NT2/D1 (cell line): ENCODE results near the gene ABL1.

Experiments used
- DNase-seq: peaks from one replicate; pipeline ENCODE4 v3.0.0-alpha.2; 2011; ENCODE audit warnings: low read depth, low spot score
- H3K27me3 ChIP-seq: 2 replicates; pipeline ENCODE4 v1.6.0; 2011; ENCODE audit warnings: mild to moderate bottlenecking; ENCODE audit not compliant: insufficient read length, insufficient read depth
- H3K36me3 ChIP-seq: 2 replicates; pipeline ENCODE4 v1.6.1; 2011; ENCODE audit warnings: mild to moderate bottlenecking, low read length, mixed read lengths; ENCODE audit not compliant: insufficient read depth, insufficient read length
- H3K4me1 ChIP-seq: 2 replicates; pipeline ENCODE4 v1.5.1; 2011; ENCODE audit not compliant: insufficient read depth, insufficient read length
- H3K4me3 ChIP-seq: 2 replicates; pipeline ENCODE4 v1.5.1; 2011; ENCODE audit warnings: low read depth; ENCODE audit not compliant: insufficient read length
- H3K9ac ChIP-seq: 2 replicates; pipeline ENCODE4 v1.6.0; 2011; ENCODE audit warnings: low read depth; ENCODE audit not compliant: insufficient read length
- H3K9me3 ChIP-seq: 2 replicates; pipeline ENCODE4 v1.5.1; 2011; ENCODE audit warnings: mild to moderate bottlenecking, low read length; ENCODE audit not compliant: insufficient read depth
- SUZ12 ChIP-seq: IDR thresholded peaks from 2 replicates; pipeline ENCODE4 v1.6.1; 2011; ENCODE audit not compliant: insufficient read length, insufficient read depth; ENCODE audit errors: extremely low read depth
- YY1 ChIP-seq: IDR thresholded peaks from 2 replicates; pipeline ENCODE4 v1.6.1; 2011; ENCODE audit not compliant: insufficient read length, insufficient read depth
- ZNF274 ChIP-seq: IDR thresholded peaks from 2 replicates; pipeline ENCODE4 v1.6.1; 2011; ENCODE audit warnings: mild to moderate bottlenecking, low read depth, low read length

Gene ABL1

DNA sequence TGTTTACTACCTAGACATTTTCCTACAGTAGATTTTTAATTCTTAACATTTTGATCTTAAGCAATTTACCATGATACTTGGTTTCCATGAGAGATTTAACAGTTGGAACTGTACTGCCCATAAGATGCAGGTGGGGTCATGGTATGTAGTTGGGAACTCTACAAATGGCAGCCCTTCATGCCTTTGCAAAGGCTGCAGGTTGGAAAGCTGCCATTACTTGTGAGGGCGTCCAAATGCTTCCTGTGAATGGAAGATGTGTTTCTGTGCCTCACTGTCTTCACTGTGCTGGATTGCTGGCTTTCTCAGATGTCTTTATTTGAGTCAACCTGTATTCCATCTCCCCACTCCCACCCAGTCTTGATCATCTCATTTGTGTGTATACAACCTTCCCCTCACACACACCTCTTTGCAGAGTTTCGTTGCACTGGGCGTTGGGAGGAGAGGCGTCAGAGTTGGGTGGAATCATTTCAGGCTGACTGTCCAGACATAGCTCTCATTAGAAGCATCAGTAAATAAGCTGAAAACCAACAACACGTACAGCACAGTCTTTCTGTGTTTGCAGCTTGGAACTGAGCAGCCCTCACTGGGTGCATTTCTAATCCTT, 14.8 kb upstream of the ABL1 start:
- Histone ChIP-seq H3K36me3 (no peaks in the 10 kb centered on the region), H3K9me3 (no peaks in the 10 kb centered on the region; the same call in 1 of the 2 replicates), H3K9ac (no peak overlapping the region), H3K27me3 (no peaks in the 10 kb centered on the region), H3K4me1 (peaks cover 4% of the 10 kb centered on the region), H3K4me3 (no peak overlapping the region)
- no peak for DNase-seq
- TF ChIP-seq ZNF274 = no peak
- TF ChIP-seq YY1 = no peak
- no peak for TF ChIP-seq SUZ12

GRCh38 chr9:130823435-130823834, 11.6 kb upstream of the ABL1 start:
- H3K27me3 ChIP-seq = no peaks in the 10 kb centered on the region
- no peak for TF ChIP-seq SUZ12
- no peak for TF ChIP-seq YY1
- TF ChIP-seq ZNF274 = no peak
- H3K9me3 ChIP-seq = peaks cover 4% of the 10 kb centered on the region; the same call in 1 of the 2 replicates
- H3K36me3 ChIP-seq = no peaks in the 10 kb centered on the region
- no peak for DNase-seq
- no peak overlapping the region for H3K9ac ChIP-seq
- H3K4me3 ChIP-seq = no peak overlapping the region
- peaks cover 4% of the 10 kb centered on the region for H3K4me1 ChIP-seq

- Histone ChIP-seq H3K9ac (peak overlapping the region; percentile 47), H3K36me3 (no peaks in the 10 kb centered on the region), H3K9me3 (peaks cover 11% of the 10 kb centered on the region; the same call in 1 of the 2 replicates), H3K27me3 (no peaks in the 10 kb centered on the region), H3K4me3 (no peak overlapping the region), H3K4me1 (peaks cover 4% of the 10 kb centered on the region)
- no peak for DNase-seq
- TF ChIP-seq SUZ12 (no peak), YY1 (no peak), ZNF274 (no peak)
Observed at GRCh38 chr9:130824079-130824478, 11.0 kb upstream of the ABL1 start.

DNA sequence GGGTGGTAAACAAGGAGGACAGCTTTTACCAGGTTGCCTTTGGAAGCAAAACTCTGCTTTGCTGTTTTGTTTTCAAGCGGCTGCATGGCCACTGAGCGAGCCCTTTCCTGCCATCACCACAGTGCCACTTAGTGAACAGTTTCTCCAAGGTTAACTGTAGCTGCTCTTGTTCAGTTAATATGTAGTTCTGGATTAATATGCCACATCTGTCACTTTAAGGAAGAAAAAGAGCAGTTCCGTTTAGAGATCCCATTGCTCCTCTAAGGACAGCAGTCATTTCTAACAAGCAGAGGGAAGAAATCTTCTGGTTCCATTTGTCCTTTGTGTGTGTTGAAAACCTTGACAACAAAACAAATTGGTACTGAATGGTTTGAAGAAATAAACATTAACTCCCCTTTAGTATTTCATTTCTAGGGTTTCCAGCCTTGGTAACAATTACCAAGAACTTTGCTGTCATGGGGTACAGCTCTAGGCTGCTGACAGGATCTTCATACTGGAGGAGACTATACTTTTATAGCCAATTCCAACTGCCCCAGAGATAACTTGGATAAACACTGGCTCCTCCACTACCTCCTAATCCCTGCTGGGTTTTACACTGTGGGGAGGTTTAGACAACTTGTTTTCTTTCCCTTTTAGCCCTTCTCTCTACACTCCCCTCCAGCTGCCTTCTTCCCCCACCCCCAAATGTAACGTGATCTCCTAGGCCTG, 10.3 kb upstream of the ABL1 start:
- Histone ChIP-seq H3K27me3 (no peaks in the 10 kb centered on the region), H3K9me3 (peaks cover 12% of the 10 kb centered on the region; the same call in 1 of the 2 replicates), H3K9ac (peak overlapping the region; percentile 47), H3K4me1 (peaks cover 4% of the 10 kb centered on the region), H3K36me3 (no peaks in the 10 kb centered on the region), H3K4me3 (no peak overlapping the region)
- DNase-seq = peak; percentile 70
- TF ChIP-seq SUZ12 = no peak
- TF ChIP-seq ZNF274 = no peak
- no peak for TF ChIP-seq YY1

DNA sequence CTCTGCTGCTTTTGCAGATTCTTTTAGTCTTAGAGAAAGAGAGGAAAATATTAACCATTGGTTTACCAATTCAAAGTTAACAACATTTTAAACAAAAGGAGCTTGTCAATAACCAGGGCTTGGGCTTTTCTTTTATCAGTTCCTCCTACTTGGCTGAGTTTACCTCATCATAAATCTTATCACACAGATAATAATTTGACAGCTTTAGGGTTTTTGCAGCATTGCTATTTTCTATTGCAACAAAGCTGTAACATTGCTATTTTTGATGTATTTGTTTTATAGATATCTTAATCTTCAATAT, 9.8 kb upstream of the ABL1 start:
- Histone ChIP-seq H3K4me3 (no peak overlapping the region), H3K9ac (peak overlapping the region; percentile 11), H3K4me1 (peaks cover 4% of the 10 kb centered on the region), H3K36me3 (no peaks in the 10 kb centered on the region), H3K9me3 (peaks cover 12% of the 10 kb centered on the region; the same call in 1 of the 2 replicates), H3K27me3 (no peaks in the 10 kb centered on the region)
- TF ChIP-seq YY1 = no peak
- TF ChIP-seq SUZ12 = no peak
- TF ChIP-seq ZNF274 = no peak
- DNase-seq = no peak

DNA sequence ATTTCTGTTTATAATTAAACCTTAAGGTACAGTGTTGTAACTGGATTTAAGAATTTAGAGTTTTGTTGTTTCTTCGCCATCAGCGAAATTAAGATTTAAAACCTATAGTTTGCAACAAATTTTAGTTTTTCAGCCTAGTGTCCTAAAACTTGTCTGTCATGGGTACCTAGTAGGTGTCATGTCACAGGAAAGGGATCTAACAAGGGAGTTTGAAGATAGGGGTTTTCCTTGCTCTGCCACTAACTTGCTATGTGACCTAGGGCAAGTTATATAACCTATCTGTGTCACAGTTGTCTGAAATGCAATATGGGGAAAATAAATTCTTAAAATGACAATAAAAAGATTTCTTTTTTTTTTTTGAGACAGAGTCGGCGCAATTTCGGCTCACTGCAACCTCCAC, 9.2 kb upstream of the ABL1 start:
- no peaks in the 10 kb centered on the region for H3K27me3 ChIP-seq
- H3K9me3 ChIP-seq = peaks cover 12% of the 10 kb centered on the region; the same call in 1 of the 2 replicates
- no peak overlapping the region for H3K4me3 ChIP-seq
- H3K36me3 ChIP-seq = no peaks in the 10 kb centered on the region
- TF ChIP-seq YY1 (no peak), SUZ12 (no peak), ZNF274 (no peak)
- no peak overlapping the region for H3K9ac ChIP-seq
- DNase-seq = no peak
- peaks cover 6% of the 10 kb centered on the region for H3K4me1 ChIP-seq

DNA sequence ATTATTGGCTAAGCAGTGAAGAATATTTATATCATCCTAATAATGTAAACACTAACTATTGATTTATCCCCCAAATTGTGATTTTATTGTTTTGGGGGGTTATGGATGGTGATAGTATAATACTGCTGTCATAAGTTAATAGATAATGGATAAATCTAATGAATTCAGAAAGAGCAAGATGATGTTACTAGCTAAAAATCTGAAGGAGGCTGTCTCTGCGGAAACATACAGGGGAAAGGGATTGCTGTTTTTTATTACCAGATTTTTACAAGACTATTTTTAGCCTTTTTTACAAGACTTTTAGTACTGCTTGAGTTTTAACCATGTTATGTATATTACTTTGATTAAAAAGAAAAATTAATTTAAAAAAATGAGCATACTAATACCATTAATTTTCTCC, 5.3 kb upstream of the ABL1 start:
- no peaks in the 10 kb centered on the region for H3K36me3 ChIP-seq

More for the DNA sequence above, 5.3 kb upstream of the ABL1 start:
- no peak overlapping the region for H3K9ac ChIP-seq
- H3K4me3 ChIP-seq = no peak overlapping the region
- H3K27me3 ChIP-seq = no peaks in the 10 kb centered on the region
- H3K9me3 ChIP-seq = peaks cover 12% of the 10 kb centered on the region; the same call in 1 of the 2 replicates
- TF ChIP-seq YY1 = no peak
- no peak for TF ChIP-seq ZNF274
- no peak for TF ChIP-seq SUZ12
- DNase-seq = no peak
- peaks cover 3% of the 10 kb centered on the region for H3K4me1 ChIP-seq
